ENCODE measurements around the gene SLC12A7. TPM values are rescaled to one million over a fixed set of nuclear protein-coding genes. Genes with fewer than 3 reads are reported as not detected.

The SLC12A7 gene
- total RNA-seq, 2 donors from 2014 or later: 18.4 to 34.6 TPM

DNA sequence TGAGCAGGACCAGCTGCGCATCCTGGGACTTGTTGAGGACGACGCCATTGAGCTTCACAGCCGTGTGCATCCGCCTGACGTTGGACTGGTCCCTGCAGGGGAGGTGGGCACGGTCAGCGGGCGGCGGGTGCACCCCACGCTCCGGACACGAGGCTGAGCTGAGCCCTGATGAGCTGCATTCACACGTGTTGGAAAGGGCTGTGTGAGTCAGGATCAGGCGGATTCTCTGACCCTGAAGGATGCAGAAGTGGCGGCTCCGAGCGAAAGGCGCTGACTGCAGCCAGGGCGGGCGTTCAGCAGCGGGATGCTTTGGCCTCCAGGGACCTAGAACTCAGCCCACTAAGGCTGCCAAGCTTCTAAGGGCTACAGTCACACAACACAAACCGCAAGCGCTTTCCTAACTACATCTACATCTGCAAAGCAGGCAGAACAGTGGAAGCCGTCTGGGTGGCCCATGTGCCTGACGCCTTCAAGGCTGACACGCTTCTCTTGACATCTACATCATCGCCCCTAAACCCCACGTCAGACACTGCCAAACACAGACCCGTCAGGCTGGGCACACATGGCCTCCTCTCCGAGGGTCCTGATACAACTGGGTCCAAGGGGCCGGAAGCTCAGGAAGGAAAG, 58.4 kb downstream of the SLC12A7 start:
- Histone ChIP-seq H3K27me3 (replicated peaks; ENCODE audit: insufficient read depth) (no peaks in the 10 kb centered on the region), H3K4me3 (no peak overlapping the region), H3K9me3 (no peaks in the 10 kb centered on the region), H3K4me1 (ENCODE audit: control insufficient read depth in 1 of 2, low read depth in 2 of 2) (no peaks in the 10 kb centered on the region), H3K27ac (no peak overlapping the region), H3K36me3 (peaks cover 5% of the 10 kb centered on the region)
- ATAC-seq (ENCODE audit: insufficient number of reproducible peaks, low FRiP score, low read depth): no peak
- TF ChIP-seq, protein P1, sequence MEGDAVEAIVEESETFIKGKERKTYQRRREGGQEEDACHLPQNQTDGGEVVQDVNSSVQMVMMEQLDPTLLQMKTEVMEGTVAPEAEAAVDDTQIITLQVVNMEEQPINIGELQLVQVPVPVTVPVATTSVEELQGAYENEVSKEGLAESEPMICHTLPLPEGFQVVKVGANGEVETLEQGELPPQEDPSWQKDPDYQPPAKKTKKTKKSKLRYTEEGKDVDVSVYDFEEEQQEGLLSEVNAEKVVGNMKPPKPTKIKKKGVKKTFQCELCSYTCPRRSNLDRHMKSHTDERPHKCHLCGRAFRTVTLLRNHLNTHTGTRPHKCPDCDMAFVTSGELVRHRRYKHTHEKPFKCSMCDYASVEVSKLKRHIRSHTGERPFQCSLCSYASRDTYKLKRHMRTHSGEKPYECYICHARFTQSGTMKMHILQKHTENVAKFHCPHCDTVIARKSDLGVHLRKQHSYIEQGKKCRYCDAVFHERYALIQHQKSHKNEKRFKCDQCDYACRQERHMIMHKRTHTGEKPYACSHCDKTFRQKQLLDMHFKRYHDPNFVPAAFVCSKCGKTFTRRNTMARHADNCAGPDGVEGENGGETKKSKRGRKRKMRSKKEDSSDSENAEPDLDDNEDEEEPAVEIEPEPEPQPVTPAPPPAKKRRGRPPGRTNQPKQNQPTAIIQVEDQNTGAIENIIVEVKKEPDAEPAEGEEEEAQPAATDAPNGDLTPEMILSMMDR (IDR thresholded peaks at IDR 0.05): no peak
- no peak for DNase-seq (ENCODE audit: low spot score)

DNA sequence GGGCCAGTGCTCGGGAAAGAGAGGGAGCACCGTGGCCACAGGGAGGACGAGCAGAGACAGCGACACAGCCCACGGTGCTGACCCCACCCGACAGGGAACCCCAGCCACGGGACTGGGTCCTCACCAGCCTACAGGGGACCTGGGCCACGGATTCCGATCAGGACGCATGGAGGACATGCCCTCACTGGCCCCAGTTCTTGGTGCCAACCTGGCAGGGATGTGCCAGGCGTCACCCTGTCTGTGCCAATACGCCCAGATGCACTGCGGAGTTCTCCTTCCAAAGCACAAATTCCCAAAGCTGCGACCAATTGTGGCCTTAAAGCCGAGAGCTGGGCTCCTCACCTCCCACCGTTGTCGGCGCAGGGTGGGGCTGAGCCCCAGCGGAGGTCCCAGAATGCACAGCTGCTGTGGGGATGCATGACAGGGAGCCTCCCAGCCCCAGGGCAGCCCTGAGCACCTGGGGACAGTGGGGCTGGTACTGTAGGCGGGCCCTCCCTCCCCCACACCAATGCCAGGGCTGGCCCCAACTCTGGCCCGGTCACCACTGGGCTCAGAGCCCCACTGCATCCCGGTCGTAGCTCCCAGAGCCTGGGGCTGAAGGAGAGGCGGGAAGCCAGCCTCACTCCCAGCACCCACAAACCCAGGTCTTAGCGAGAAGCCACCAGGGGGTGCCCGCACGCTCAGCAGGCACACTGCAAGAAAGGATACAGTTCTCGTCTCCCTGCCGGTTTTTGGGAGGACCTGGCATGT, 59.0 kb downstream of the SLC12A7 start:
- H3K27me3 ChIP-seq (replicated peaks; ENCODE audit: insufficient read depth): no peaks in the 10 kb centered on the region
- peaks cover 5% of the 10 kb centered on the region for H3K36me3 ChIP-seq
- no peak overlapping the region for H3K27ac ChIP-seq
- ATAC-seq (ENCODE audit: insufficient number of reproducible peaks, low FRiP score, low read depth): no peak
- no peak for DNase-seq (ENCODE audit: low spot score)
- H3K9me3 ChIP-seq: no peaks in the 10 kb centered on the region
- H3K4me3 ChIP-seq: no peak overlapping the region
- TF ChIP-seq, protein P1 (IDR thresholded peaks at IDR 0.05): no peak
- H3K4me1 ChIP-seq (ENCODE audit: control insufficient read depth in 1 of 2, low read depth in 2 of 2): no peaks in the 10 kb centered on the region

DNA sequence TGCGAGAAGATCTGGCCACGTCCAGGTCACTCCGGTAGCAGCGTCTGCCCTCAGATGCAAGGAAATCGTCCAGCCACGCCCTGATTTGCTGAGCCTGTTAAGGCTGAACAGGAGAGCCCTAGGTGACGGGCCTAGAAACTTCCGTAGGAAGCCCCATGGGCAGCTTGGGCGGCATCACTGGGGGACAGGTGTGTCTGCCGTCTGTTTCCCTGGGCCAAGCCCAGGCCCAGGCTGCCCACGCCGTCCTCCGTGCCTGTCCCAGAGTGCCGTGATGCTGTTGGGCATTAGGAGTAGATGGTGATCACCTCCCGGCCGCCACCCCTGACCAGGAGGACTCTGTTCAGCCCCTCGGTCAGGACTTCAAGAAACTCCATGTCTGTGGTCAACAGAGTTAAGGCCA, 59.8 kb downstream of the SLC12A7 start:
- H3K4me3 ChIP-seq: no peak overlapping the region
- ATAC-seq (ENCODE audit: insufficient number of reproducible peaks, low FRiP score, low read depth) (no peak), DNase-seq (ENCODE audit: low spot score) (no peak)
- H3K27me3 ChIP-seq (replicated peaks; ENCODE audit: insufficient read depth): no peaks in the 10 kb centered on the region
- TF ChIP-seq, protein P1 (IDR thresholded peaks at IDR 0.05): no peak
- no peaks in the 10 kb centered on the region for H3K4me1 ChIP-seq (ENCODE audit: control insufficient read depth in 1 of 2, low read depth in 2 of 2)
- no peak overlapping the region for H3K27ac ChIP-seq
- no peaks in the 10 kb centered on the region for H3K9me3 ChIP-seq
- H3K36me3 ChIP-seq: peaks cover 5% of the 10 kb centered on the region

DNA sequence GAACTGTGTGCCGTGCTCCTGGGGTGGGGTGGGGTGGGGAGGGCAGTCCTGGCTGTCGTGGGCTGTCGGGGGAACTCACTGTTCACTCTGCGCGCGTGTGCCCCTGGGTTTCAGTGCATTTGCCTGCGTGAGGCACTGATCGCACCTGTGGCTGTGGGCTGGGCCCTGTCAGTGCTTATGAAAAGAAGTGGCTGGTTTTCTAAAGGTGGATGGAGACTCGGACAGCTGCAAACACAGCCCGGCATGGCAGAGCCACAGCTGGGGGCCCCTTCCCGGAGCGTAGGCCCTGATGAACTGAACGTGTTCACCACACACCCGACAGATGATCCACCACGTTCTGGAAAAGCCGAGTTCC, 60.5 kb downstream of the SLC12A7 start:
- no peak overlapping the region for H3K27ac ChIP-seq
- DNase-seq (ENCODE audit: low spot score): no peak
- TF ChIP-seq, protein P1 (IDR thresholded peaks at IDR 0.05): no peak
- no peak overlapping the region for H3K4me3 ChIP-seq
- H3K9me3 ChIP-seq: no peaks in the 10 kb centered on the region
- no peaks in the 10 kb centered on the region for H3K27me3 ChIP-seq (replicated peaks; ENCODE audit: insufficient read depth)
- H3K4me1 ChIP-seq (ENCODE audit: control insufficient read depth in 1 of 2, low read depth in 2 of 2): no peaks in the 10 kb centered on the region
- ATAC-seq (ENCODE audit: insufficient number of reproducible peaks, low FRiP score, low read depth): no peak
- no peaks in the 10 kb centered on the region for H3K36me3 ChIP-seq

DNA sequence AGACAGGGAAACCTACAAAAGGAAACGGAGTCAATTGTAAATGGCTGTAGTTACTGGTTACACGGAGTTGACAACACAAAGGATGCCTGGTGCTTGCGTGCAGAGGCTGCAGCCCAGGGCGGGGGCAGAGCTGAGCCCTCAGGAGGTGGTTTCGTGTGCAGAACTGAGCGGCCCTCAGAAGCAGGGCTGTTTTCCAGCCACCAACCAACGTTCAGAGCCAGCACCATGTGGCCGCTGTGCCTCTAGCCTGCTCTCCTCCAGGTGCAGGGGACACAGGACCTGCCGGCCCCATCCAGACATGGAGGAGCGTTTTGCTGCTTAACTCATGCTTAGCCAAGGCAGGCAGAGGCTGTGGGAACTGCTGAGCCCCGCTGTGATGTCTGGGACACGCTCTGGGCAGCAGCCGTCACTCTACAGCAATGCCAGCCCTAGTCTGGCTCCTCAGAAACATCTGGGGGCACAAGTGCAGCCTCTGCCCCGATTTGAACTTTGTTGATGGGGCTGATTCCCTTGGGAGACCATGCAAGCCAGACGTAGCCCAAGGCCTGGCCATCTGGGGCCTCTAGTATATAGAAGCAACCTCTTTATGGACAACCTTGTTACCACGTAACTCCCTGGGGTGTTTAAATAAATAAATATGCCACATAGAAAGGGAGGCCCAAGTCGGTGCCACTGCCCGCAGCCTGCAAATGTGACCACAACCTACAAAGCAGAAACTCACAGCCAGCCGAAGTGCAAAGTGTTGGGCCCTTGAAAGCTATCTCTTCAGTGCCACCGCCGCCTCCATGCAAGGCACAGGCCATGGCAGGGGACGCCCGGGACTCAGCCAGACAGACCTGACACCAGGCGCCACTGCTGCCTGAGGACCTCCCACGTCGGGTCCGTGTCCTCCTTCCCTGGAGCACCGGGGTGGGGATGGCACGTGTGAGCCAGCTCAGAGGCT, 61.2 kb downstream of the SLC12A7 start:
- no peak overlapping the region for H3K4me3 ChIP-seq
- TF ChIP-seq, protein P1 (IDR thresholded peaks at IDR 0.05): no peak

More for the DNA sequence above, 61.2 kb downstream of the SLC12A7 start:
- DNase-seq (ENCODE audit: low spot score) (no peak), ATAC-seq (ENCODE audit: insufficient number of reproducible peaks, low FRiP score, low read depth) (no peak)
- Histone ChIP-seq H3K27me3 (replicated peaks; ENCODE audit: insufficient read depth) (no peaks in the 10 kb centered on the region), H3K36me3 (no peaks in the 10 kb centered on the region), H3K4me1 (ENCODE audit: control insufficient read depth in 1 of 2, low read depth in 2 of 2) (no peaks in the 10 kb centered on the region), H3K27ac (no peak overlapping the region), H3K9me3 (no peaks in the 10 kb centered on the region)
